ENCODE results near the gene OLFML3. TPM values are rescaled to one million over a fixed set of nuclear protein-coding genes. Genes with fewer than 3 reads are reported as not detected.

OLFML3 gene
- total and polyA plus RNA-seq, 2 donors (not counting 1 experiment from before 2014, with no cell fraction given), result 0.32 TPM; not detected in 1

DNA sequence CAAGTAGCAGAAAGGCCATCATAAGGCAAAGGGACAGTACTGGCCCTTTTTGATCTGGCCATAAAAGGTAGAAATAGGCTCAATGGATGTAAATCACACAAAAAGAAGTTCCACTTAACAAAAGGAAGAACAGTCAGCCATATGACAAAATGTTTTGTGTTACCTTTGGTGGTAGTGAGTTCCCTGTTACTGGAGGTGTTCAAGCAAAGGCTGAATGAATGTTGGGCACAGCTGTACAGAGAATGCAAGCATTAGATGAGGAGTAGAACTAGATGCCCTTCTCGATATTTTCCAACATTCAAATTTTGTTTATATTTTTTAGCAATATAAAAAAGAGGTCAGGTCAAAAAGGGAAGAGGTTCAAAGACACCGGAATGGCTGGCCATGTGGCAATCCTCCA lies 20.0 kb downstream of the OLFML3 start:
- Histone ChIP-seq H3K27me3 (replicated peaks in 1 of 4; ENCODE audit: control extremely low read depth in 1 of 4, control insufficient read depth in 3 of 4, insufficient read depth in 4 of 4, low read length in 3 of 4) (peaks cover 0 to 10% (median 0%) of the 10 kb centered on the region in 4 experiments), H3K4me2 (replicated peaks; ENCODE audit: low read depth, low read length, poor library complexity, severe bottlenecking) (no peak overlapping the region), H3K9ac (ENCODE audit: low read length) (no peak overlapping the region), H3K36me3 (replicated peaks in 1 of 2; ENCODE audit: control extremely low read depth in 1 of 2, control insufficient read depth in 1 of 2, extremely low read depth in 1 of 2, insufficient read depth in 2 of 2, low read length in 1 of 2) (no peaks in the 10 kb centered on the region), H3K9me3 (ENCODE audit: control extremely low read depth in 1 of 3, control insufficient read depth in 2 of 3, insufficient read depth in 1 of 3, low read length in 2 of 3) (peaks cover 2 to 12% (median 9%) of the 10 kb centered on the region in 3 donors), H3K4me1 (ENCODE audit: control insufficient read depth in 2 of 2, insufficient read depth in 2 of 2, low read length in 2 of 2) (no peaks in the 10 kb centered on the region), H4K20me1 (ENCODE audit: control insufficient read depth, insufficient read depth, low read length, poor library complexity, severe bottlenecking) (no peaks in the 10 kb centered on the region), H3K79me2 (ENCODE audit: control insufficient read depth, insufficient read depth, low read length) (no peaks in the 10 kb centered on the region), H3K4me3 (ENCODE audit: control extremely low read depth in 1 of 5, extremely low read depth in 1 of 5, insufficient read depth in 1 of 5, low read depth in 2 of 5, low read length in 4 of 5) (no peak overlapping the region), H3K27ac (ENCODE audit: low read length in 2 of 2) (no peak overlapping the region), H2AFZ (ENCODE audit: insufficient read depth, low read depth, low read length, poor library complexity, severe bottlenecking) (no peak overlapping the region)
- Mint-ChIP-seq H3K27me3 (peaks cover 21% of the 10 kb centered on the region), H3K27ac (no peak overlapping the region), H3K4me1 (no peaks in the 10 kb centered on the region), H3K4me3 (no peak overlapping the region), H3K9me3 (ENCODE audit: insufficient read depth) (peaks cover 6% of the 10 kb centered on the region)
- ATAC-seq (ENCODE audit: low read depth) (no peak), DNase-seq (no peak)
- ChIA-PET CTCF (no interaction called here), POLR2A (no interaction called here)
- no CpG with 5 or more reads among the region's 2 CpGs for WGBS (ENCODE audit: insufficient coverage)
- TF ChIP-seq EZH2 (IDR thresholded peaks at IDR 0.05; ENCODE audit: borderline replicate concordance, insufficient read depth, low read depth, low read length, poor library complexity, severe bottlenecking), result no peak
- TF ChIP-seq, protein P1, sequence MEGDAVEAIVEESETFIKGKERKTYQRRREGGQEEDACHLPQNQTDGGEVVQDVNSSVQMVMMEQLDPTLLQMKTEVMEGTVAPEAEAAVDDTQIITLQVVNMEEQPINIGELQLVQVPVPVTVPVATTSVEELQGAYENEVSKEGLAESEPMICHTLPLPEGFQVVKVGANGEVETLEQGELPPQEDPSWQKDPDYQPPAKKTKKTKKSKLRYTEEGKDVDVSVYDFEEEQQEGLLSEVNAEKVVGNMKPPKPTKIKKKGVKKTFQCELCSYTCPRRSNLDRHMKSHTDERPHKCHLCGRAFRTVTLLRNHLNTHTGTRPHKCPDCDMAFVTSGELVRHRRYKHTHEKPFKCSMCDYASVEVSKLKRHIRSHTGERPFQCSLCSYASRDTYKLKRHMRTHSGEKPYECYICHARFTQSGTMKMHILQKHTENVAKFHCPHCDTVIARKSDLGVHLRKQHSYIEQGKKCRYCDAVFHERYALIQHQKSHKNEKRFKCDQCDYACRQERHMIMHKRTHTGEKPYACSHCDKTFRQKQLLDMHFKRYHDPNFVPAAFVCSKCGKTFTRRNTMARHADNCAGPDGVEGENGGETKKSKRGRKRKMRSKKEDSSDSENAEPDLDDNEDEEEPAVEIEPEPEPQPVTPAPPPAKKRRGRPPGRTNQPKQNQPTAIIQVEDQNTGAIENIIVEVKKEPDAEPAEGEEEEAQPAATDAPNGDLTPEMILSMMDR (IDR thresholded peaks at IDR 0.05), result no peak
- intact Hi-C loops (cut with micrococcal nuclease), result no loop called here

DNA sequence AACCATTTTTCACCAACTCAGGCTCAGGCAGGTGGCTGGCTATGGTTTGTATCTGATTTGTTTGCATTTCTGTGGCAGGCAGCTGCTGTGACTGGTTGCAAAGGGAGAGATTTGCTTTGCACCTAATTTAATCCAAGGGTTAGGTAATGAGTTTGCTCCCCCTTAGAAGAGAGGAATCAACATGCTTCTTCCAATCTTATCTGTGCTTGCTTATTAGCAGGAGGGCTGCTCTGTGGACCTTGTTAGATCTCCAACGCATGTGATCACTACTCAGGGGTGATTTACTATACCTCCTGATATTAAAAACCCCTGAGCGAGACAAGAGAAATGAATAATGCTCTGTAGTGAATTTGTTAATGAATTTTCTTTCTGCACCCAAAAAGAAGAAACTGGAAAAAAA lies 20.5 kb downstream of the OLFML3 start:
- intact Hi-C loops (cut with micrococcal nuclease), result no loop called here
- TF ChIP-seq, protein P1 (IDR thresholded peaks at IDR 0.05), result no peak
- no peak for TF ChIP-seq EZH2 (IDR thresholded peaks at IDR 0.05; ENCODE audit: borderline replicate concordance, insufficient read depth, low read depth, low read length, poor library complexity, severe bottlenecking)
- Mint-ChIP-seq H3K27me3 (peaks cover 27% of the 10 kb centered on the region), H3K9me3 (ENCODE audit: insufficient read depth) (peaks cover 5% of the 10 kb centered on the region), H3K4me3 (no peak overlapping the region), H3K27ac (no peak overlapping the region), H3K4me1 (no peaks in the 10 kb centered on the region)
- Histone ChIP-seq H3K36me3 (replicated peaks in 1 of 2; ENCODE audit: control extremely low read depth in 1 of 2, control insufficient read depth in 1 of 2, extremely low read depth in 1 of 2, insufficient read depth in 2 of 2, low read length in 1 of 2) (no peaks in the 10 kb centered on the region), H3K9me3 (ENCODE audit: control extremely low read depth in 1 of 3, control insufficient read depth in 2 of 3, insufficient read depth in 1 of 3, low read length in 2 of 3) (peaks cover 2 to 10% (median 7%) of the 10 kb centered on the region in 3 donors), H3K4me3 (ENCODE audit: control extremely low read depth in 1 of 5, extremely low read depth in 1 of 5, insufficient read depth in 1 of 5, low read depth in 2 of 5, low read length in 4 of 5) (no peak overlapping the region), H4K20me1 (ENCODE audit: control insufficient read depth, insufficient read depth, low read length, poor library complexity, severe bottlenecking) (no peaks in the 10 kb centered on the region), H3K4me1 (ENCODE audit: control insufficient read depth in 2 of 2, insufficient read depth in 2 of 2, low read length in 2 of 2) (no peaks in the 10 kb centered on the region), H3K79me2 (ENCODE audit: control insufficient read depth, insufficient read depth, low read length) (no peaks in the 10 kb centered on the region), H3K9ac (ENCODE audit: low read length) (no peak overlapping the region), H3K27me3 (replicated peaks in 1 of 4; ENCODE audit: control extremely low read depth in 1 of 4, control insufficient read depth in 3 of 4, insufficient read depth in 4 of 4, low read length in 3 of 4) (peaks cover 0 to 10% (median 0%) of the 10 kb centered on the region in 4 experiments), H3K4me2 (replicated peaks; ENCODE audit: low read depth, low read length, poor library complexity, severe bottlenecking) (no peak overlapping the region), H2AFZ (ENCODE audit: insufficient read depth, low read depth, low read length, poor library complexity, severe bottlenecking) (no peak overlapping the region), H3K27ac (ENCODE audit: low read length in 2 of 2) (no peak overlapping the region)
- no CpG with 5 or more reads among the region's 2 CpGs for WGBS (ENCODE audit: insufficient coverage)
- ChIA-PET POLR2A (no interaction called here), CTCF (no interaction called here)
- DNase-seq (no peak), ATAC-seq (ENCODE audit: low read depth) (no peak)

Data from B cell (primary cell).